NCI-H1417 (cell line): ENCODE data around the gene STPG4.

Source experiments
- DNase-seq, 3 experiments: peaks; one replicate each; lab custom pipeline; 2025; lab: John Stamatoyannopoulos, UW

Gene STPG4

GRCh38 chr2:47088371-47089082 is 66.6 kb downstream of the STPG4 start:
- DNase-seq = no peak

- no peak for DNase-seq
Observed at GRCh38 chr2:47087051-47087450, 68.1 kb downstream of the STPG4 start.

DNA sequence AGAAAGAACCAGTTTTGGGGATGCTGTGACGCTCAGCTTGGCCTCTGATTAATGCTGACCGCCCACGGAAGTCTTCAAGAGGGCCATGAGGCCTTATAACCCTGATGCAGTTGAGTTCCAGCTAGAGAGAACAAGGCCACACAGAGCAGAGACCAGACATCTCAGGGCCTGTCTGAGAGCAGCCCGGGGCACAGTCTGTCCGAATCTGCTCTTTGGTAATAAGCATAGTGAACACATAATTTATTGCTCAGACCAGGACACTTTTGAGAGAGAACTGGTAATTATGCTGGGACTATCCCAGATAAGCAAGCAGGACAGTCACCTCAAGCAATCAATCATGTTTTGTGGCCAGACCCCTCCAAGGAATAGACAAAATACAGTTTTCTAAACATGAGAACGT is 68.5 kb downstream of the STPG4 start:
- DNase-seq = no peak

- no peak for DNase-seq
Observed at GRCh38 chr2:47086054-47086471, 69.0 kb downstream of the STPG4 start.

- no peak for DNase-seq
Observed at GRCh38 chr2:47083886-47084687, 71.0 kb downstream of the STPG4 start.

- no peak for DNase-seq
Observed at GRCh38 chr2:47083485-47083884, 71.6 kb downstream of the STPG4 start.

GRCh38 chr2:47083005-47083404 is 72.1 kb downstream of the STPG4 start:
- no peak for DNase-seq

GRCh38 chr2:47080888-47081301 is 74.2 kb downstream of the STPG4 start:
- no peak for DNase-seq

- no peak for DNase-seq
Observed at GRCh38 chr2:47079515-47080412, 75.3 kb downstream of the STPG4 start.

DNA sequence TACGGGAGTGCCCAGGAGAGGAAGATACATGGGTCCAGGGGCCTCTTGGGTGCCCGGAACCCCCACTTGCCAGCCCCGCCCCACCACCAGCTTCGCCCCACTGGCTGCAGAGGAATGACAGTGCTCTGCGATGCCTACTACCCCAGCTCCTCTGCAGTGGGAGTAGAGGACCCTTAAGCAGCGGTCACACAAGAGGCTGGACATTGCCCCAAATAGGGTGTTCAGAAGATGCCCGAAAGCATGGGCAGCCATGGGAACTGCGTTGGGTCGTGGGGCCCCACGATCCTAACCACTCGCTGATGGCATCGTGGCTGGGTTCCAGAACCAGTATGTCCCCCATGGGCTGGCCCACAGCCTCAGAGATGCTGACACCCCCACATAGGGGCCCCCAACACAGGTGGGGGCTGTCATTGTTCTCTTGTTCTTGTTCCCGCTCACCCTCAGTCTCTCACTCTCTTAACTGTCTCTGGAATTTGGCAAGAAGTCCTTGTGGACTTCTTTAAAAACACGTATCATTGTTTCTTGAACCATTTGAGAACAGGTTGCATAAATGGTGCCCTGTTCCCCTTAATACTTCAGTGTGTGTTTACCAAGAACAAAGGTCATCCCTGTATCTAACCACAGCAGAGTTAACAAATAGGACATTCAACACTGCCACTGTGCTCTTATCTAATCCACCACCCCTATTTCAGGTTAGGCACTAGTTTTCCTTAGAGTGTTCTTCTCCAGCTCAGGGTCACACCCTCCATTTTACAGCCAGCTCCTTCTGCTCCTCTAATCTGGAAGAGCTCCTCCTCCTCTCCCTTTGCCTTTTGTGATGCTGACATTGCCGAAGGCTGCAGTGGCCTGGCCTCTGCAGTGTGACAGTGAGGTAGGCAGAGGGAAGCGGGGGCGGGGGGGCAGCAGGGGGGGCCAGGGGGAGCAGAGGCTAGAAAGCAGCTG is 76.3 kb downstream of the STPG4 start:
- DNase-seq = no peak

DNA sequence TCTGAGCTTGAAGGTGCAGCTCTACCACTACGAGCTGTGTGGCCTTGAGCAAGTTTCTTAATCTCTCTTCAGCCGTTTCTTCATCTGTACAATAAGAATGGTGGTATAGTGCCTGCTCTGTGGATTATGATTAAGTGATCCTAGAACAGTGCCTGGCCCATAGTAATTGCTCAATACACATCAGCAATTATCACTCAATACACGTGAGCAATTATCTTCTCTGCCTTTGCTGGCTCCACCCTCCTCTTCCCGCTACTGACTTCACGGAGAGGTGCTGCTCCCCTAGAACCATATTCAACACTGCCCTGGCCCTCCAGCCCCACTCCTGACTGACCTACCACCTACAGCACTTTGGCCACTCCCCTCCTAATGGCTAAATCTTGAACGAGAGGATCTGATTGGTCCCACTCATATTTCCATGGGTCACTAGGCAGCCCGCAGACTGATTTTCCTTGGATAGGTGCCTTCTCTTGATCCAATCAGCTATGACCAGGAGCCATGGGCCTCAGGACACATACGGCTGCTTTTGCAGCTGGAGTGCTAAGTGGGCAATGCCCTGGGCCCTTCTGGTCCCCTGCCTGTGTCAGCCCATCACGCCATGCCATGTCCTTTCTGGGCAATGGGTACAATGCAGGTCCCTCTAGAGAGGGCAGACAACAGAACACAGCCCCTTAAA is 77.5 kb downstream of the STPG4 start:
- DNase-seq = no peak

DNA sequence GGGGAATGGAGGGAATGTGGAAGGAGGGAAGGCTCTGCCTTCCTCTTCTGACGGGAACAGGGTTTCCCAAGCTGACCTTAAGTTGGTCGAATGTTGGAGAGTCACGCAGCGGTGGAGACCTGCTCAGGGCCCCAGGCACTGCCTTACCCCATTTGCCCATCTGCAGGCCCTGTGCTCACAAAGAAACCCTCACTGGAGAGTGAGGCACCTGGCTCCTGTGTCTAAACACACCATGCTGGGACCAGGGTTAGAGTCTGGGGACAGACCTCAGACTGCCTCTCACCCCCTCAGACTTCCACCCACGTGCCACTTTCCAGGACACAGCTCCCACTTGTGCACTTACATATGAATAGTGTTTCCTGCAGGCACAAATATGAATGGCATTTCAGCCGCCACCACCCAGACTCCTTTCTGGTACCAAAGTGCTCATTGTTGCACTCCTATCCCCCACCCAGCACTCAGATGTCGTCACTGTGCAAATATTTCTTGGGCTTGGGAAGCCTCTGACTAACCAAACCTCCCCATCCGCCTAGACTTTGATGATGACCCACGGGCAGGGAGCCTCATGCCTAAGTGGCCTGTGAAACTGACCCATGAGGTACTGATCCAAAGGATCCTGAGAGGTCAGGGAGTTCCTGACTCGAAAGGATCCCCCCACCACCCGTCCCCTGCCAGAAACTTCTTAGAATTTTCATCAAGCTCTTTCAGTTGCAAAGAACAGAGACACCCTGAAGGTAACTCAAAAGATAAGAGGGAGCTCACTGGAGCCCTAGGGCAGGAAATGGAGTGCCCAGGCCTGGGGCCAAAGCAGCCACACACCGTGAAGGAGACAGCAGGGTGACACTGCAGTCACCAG is 78.3 kb downstream of the STPG4 start:
- DNase-seq = no peak

GRCh38 chr2:47076126-47076506 is 79.0 kb downstream of the STPG4 start:
- no peak for DNase-seq

- no peak for DNase-seq
Observed at GRCh38 chr2:47075361-47076125, 79.6 kb downstream of the STPG4 start.

- DNase-seq = no peak
Observed at GRCh38 chr2:47074691-47075090, 80.4 kb downstream of the STPG4 start.

DNA sequence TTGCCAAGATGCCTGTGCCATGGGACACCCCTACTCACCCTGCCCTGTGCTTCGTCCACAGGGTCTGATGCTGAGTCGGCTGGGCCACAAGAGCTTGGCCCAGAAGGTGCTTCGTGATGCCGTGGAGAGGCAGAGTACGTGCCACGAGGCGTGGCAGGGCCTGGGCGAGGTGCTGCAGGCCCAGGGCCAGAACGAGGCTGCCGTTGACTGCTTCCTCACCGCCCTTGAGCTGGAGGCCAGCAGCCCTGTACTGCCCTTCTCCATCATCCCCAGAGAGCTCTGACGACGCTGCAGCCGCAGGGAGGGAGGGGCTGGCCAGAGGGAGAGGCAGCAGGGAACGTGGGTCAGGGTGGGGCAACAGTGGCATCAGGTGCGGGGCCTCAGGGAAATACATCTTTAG is 81.5 kb downstream of the STPG4 start:
- DNase-seq = no peak

DNA sequence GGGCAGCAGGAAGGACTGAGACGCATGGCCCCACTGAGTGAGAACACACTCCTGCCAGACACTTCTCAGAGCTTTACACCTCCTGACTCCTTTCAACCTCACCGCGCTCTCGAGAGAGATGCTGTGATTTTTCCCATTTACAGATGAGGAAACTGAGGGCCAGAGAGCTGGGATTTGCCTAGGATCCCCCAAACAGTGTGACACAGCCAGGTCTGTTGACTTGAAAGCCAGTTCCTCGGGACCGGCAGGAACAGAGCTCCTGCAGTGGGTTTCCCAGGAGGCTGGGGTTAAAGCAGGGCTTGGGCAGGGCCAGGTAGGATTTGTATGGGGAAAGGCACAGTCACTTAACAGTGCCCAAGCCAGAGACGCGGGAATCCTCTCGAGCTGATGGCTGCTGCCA is 81.9 kb downstream of the STPG4 start:
- no peak for DNase-seq

- DNase-seq = no peak
Observed at GRCh38 chr2:47072728-47073191, 82.3 kb downstream of the STPG4 start.
